Measurements from ENCODE around the gene OR1K1. TPM values are rescaled to one million over a fixed set of nuclear protein-coding genes. Genes with fewer than 3 reads are reported as not detected.
"Not testable (repeated sequence)": the region's sequence is repeated elsewhere in the genome, so short reads cannot be mapped to it uniquely, and the experiment has no call there.

The OR1K1 gene
- total RNA-seq, 1 donor from 2014 or later, result not detected

DNA sequence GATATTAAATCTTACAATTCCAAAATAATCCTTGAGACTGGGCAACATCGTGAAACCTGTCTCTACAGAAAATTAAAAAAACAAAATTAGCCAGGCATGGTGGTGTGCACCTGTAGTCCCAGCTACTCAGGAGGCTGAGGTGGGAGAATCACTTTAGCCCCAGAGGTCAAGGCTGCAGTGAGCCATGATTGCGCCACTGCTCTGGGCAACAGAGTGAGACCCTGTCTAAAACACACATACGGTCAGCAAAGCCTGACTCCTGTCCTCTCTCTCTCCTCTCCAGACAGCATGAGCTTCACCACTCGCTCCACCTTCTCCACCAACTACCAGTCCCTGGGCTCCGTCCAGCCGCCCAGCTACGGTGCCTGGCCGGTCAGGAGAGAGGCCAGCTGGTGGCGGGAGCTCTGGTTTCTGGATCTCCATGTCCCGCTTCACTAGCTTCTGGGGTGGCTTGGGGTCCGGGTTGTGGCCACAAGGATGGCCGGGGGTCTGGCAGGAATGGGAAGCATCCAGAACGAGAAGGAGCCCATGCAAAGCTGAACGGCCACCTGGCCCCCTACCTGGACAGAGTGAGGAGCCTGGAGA is 37.4 kb downstream of the OR1K1 start:
- no peak for DNase-seq (ENCODE audit: low spot score)
- no peak overlapping the region for H3K4me3 Mint-ChIP-seq (ENCODE audit: unreplicated experiment)
- H3K4me1 Mint-ChIP-seq (ENCODE audit: unreplicated experiment), result peaks cover 15% of the 10 kb centered on the region
- peaks cover 9% of the 10 kb centered on the region for H3K27me3 Mint-ChIP-seq (ENCODE audit: unreplicated experiment)
- H3K36me3 Mint-ChIP-seq (ENCODE audit: low read depth, unreplicated experiment), result peaks cover 20% of the 10 kb centered on the region
- TF ChIP-seq, protein P1, sequence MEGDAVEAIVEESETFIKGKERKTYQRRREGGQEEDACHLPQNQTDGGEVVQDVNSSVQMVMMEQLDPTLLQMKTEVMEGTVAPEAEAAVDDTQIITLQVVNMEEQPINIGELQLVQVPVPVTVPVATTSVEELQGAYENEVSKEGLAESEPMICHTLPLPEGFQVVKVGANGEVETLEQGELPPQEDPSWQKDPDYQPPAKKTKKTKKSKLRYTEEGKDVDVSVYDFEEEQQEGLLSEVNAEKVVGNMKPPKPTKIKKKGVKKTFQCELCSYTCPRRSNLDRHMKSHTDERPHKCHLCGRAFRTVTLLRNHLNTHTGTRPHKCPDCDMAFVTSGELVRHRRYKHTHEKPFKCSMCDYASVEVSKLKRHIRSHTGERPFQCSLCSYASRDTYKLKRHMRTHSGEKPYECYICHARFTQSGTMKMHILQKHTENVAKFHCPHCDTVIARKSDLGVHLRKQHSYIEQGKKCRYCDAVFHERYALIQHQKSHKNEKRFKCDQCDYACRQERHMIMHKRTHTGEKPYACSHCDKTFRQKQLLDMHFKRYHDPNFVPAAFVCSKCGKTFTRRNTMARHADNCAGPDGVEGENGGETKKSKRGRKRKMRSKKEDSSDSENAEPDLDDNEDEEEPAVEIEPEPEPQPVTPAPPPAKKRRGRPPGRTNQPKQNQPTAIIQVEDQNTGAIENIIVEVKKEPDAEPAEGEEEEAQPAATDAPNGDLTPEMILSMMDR (IDR thresholded peaks at IDR 0.05; ENCODE audit: unreplicated experiment), result no peak
- H3K27ac Mint-ChIP-seq (ENCODE audit: unreplicated experiment), result no peak overlapping the region
- no peaks in the 10 kb centered on the region for H3K9me3 Mint-ChIP-seq (ENCODE audit: unreplicated experiment)

DNA sequence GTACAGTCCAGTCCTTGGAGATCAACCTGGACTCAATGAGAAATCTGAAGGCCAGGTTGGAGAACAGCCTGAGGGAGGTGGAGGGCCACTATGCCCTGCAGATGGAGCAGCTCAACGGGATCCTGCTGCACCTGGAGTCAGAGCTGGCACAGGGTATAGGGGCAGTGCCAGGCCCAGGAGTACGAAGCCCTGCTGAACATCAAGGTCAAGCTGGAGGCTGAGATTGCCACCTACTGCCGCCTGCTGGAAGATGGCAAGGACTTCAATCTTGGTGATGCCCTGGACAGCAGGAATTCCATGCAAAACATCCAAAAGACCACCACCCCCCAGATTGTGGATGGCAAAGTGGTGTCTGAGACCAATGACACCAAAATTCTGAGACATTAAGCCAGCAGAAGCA is 38.5 kb downstream of the OR1K1 start:
- not testable (repeated sequence) for DNase-seq (ENCODE audit: low spot score); H3K27me3 Mint-ChIP-seq (ENCODE audit: unreplicated experiment); H3K4me3 Mint-ChIP-seq (ENCODE audit: unreplicated experiment); H3K27ac Mint-ChIP-seq (ENCODE audit: unreplicated experiment); H3K9me3 Mint-ChIP-seq (ENCODE audit: unreplicated experiment)
- peaks cover 15% of the 10 kb centered on the region for H3K4me1 Mint-ChIP-seq (ENCODE audit: unreplicated experiment)
- H3K36me3 Mint-ChIP-seq (ENCODE audit: low read depth, unreplicated experiment), result peaks cover 20% of the 10 kb centered on the region

DNA sequence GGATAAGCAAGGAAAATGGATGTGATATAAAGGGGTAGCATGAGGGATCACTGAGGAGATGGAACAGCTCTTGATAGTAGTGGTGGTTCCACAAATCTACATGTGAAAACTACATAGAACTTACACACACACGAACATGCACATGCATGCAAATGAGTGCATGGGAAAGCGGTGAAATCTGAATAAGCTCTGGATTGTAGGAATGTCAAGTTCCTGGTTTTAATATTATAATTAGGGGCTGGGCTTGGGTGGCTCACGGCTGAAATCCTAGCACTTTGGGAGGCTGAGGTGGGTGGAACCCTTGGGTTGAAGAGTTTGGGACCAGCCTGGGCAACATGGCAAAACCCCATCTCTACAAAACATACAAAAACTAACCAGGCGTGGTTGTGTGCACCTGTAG is 41.6 kb downstream of the OR1K1 start:
- Mint-ChIP-seq H3K27ac (ENCODE audit: unreplicated experiment) (no peak overlapping the region), H3K27me3 (ENCODE audit: unreplicated experiment) (peaks cover 6% of the 10 kb centered on the region), H3K4me1 (ENCODE audit: unreplicated experiment) (peaks cover 3% of the 10 kb centered on the region), H3K9me3 (ENCODE audit: unreplicated experiment) (no peaks in the 10 kb centered on the region), H3K4me3 (ENCODE audit: unreplicated experiment) (peak overlapping the region; percentile 34), H3K36me3 (ENCODE audit: low read depth, unreplicated experiment) (peaks cover 24% of the 10 kb centered on the region)
- TF ChIP-seq, protein P1 (IDR thresholded peaks at IDR 0.05; ENCODE audit: unreplicated experiment), result no peak
- no peak for DNase-seq (ENCODE audit: low spot score)

DNA sequence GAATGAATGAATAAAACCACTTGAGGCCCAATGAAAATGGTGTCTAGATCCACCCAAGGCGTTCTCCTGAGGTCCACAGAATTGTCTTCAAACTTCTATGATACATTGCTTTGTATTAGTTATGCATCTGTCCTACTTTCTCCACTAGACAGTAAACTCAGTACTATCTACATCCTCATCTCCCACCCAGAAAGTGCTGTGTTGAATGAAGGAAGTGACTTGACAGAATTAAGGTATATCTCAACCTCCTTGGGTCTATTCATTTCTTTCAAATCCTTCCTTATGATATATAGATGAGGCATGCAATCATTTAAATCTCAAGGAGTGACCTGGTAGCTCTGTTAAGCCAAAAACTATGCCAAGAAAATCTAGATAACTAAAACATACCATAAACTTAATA is 44.2 kb downstream of the OR1K1 start:
- DNase-seq (ENCODE audit: low spot score), result no peak
- no peak overlapping the region for H3K4me3 Mint-ChIP-seq (ENCODE audit: unreplicated experiment)
- H3K4me1 Mint-ChIP-seq (ENCODE audit: unreplicated experiment), result no peaks in the 10 kb centered on the region
- peaks cover 15% of the 10 kb centered on the region for H3K36me3 Mint-ChIP-seq (ENCODE audit: low read depth, unreplicated experiment)
- no peaks in the 10 kb centered on the region for H3K9me3 Mint-ChIP-seq (ENCODE audit: unreplicated experiment)
- TF ChIP-seq, protein P1 (IDR thresholded peaks at IDR 0.05; ENCODE audit: unreplicated experiment), result no peak
- peaks cover 1% of the 10 kb centered on the region for H3K27me3 Mint-ChIP-seq (ENCODE audit: unreplicated experiment)
- H3K27ac Mint-ChIP-seq (ENCODE audit: unreplicated experiment), result no peak overlapping the region

DNA sequence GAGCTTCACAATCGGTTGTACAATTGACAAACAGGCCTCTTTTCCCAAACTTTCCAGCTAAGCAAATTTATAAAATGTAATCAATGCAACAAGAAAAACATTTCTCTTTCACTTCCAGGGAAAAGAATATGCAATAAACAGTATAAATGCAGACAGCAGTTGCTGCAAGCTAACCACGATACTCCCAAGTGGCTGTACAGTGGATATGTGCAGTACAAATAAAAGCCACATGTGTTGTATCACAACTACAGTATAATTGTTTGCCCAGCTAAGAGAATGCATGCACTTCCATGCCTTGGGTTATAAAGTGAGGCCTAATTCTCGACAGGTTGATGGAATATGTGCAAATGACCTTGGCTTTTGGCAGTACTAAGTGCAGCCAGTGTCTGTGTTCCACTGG is 45.2 kb downstream of the OR1K1 start:
- H3K36me3 Mint-ChIP-seq (ENCODE audit: low read depth, unreplicated experiment), result peaks cover 14% of the 10 kb centered on the region
- no peak overlapping the region for H3K27ac Mint-ChIP-seq (ENCODE audit: unreplicated experiment)
- TF ChIP-seq, protein P1 (IDR thresholded peaks at IDR 0.05; ENCODE audit: unreplicated experiment), result no peak
- no peak for DNase-seq (ENCODE audit: low spot score)
- H3K9me3 Mint-ChIP-seq (ENCODE audit: unreplicated experiment), result no peaks in the 10 kb centered on the region
- no peaks in the 10 kb centered on the region for H3K4me1 Mint-ChIP-seq (ENCODE audit: unreplicated experiment)
- H3K27me3 Mint-ChIP-seq (ENCODE audit: unreplicated experiment), result peaks cover 1% of the 10 kb centered on the region
- no peak overlapping the region for H3K4me3 Mint-ChIP-seq (ENCODE audit: unreplicated experiment)

All from endothelial cell (in vitro differentiated cells).